ENCODE data around the gene ANKRD31. TPM values are rescaled to one million over a fixed set of nuclear protein-coding genes. Genes with fewer than 3 reads are reported as not detected.

The ANKRD31 gene
- total RNA-seq, 1 experiment from 2014 or later = 0.09 TPM

DNA sequence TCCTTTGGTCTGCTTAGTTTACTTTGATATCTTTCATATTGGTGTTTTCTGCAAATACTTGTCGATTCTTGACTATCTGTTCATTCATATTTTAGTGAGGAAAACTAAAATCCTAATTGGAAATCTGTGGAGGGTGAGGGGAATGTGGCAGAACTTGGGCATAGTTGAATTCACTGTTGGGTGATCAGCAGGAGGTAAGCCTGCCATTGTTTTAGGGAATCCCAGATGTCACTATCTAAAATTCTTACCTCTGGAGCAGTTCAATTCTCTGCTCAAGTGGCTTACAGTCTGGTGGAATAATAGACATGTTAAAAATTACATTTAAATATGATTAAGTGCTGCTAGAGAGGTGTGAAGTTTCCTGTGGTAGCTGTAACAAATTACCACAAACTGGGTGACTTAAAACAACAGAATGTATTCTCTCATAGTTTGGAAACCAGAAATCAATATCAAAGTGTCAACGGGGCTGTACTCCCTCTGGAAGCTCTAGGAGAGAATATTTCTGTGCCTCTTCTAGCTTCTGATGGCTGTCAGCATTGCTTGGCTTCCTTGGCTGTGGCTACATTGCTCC lies 94.0 kb downstream of the ANKRD31 start:
- Mint-ChIP-seq H3K36me3 (no peaks in the 10 kb centered on the region), H3K27ac (no peak overlapping the region), H3K27me3 (ENCODE audit: low read depth) (no peaks in the 10 kb centered on the region), H3K9me3 (peaks cover 13% of the 10 kb centered on the region), H3K4me1 (peaks cover 15% of the 10 kb centered on the region), H3K4me3 (no peak overlapping the region)
- TF ChIP-seq NFYB (CRISPR knock-in tag; conservative IDR thresholded peaks at IDR 0.05; ENCODE audit: low read depth) = no peak
- TF ChIP-seq IRF2 (CRISPR knock-in tag; IDR thresholded peaks at IDR 0.05; ENCODE audit: borderline replicate concordance, low read depth) = no peak
- no peak for TF ChIP-seq ZNF263 (CRISPR knock-in tag; IDR thresholded peaks at IDR 0.05; ENCODE audit: low read depth)
- no peak for TF ChIP-seq SOX15 (CRISPR knock-in tag; IDR thresholded peaks at IDR 0.05)
- TF ChIP-seq, protein P1, sequence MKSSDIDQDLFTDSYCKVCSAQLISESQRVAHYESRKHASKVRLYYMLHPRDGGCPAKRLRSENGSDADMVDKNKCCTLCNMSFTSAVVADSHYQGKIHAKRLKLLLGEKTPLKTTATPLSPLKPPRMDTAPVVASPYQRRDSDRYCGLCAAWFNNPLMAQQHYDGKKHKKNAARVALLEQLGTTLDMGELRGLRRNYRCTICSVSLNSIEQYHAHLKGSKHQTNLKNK (CRISPR knock-in tag; IDR thresholded peaks at IDR 0.05) = no peak
- TF ChIP-seq, protein P2, sequence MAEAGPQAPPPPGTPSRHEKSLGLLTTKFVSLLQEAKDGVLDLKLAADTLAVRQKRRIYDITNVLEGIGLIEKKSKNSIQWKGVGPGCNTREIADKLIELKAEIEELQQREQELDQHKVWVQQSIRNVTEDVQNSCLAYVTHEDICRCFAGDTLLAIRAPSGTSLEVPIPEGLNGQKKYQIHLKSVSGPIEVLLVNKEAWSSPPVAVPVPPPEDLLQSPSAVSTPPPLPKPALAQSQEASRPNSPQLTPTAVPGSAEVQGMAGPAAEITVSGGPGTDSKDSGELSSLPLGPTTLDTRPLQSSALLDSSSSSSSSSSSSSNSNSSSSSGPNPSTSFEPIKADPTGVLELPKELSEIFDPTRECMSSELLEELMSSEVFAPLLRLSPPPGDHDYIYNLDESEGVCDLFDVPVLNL (CRISPR knock-in tag; IDR thresholded peaks at IDR 0.05; ENCODE audit: borderline replicate concordance, low read depth) = no peak
- TF ChIP-seq CREB1 (CRISPR knock-in tag; IDR thresholded peaks at IDR 0.05) = no peak
- TF ChIP-seq FOXJ3 (CRISPR knock-in tag; IDR thresholded peaks at IDR 0.05; ENCODE audit: borderline replicate concordance) = no peak
- no peak for TF ChIP-seq TEAD4 (CRISPR knock-in tag; IDR thresholded peaks at IDR 0.05)
- TF ChIP-seq USF1 (CRISPR knock-in tag; IDR thresholded peaks at IDR 0.05) = no peak
- TF ChIP-seq NR1H2 (CRISPR knock-in tag; IDR thresholded peaks at IDR 0.05) = no peak
- TF ChIP-seq RORB (CRISPR knock-in tag; IDR thresholded peaks at IDR 0.05) = no peak
- TF ChIP-seq, protein P3, sequence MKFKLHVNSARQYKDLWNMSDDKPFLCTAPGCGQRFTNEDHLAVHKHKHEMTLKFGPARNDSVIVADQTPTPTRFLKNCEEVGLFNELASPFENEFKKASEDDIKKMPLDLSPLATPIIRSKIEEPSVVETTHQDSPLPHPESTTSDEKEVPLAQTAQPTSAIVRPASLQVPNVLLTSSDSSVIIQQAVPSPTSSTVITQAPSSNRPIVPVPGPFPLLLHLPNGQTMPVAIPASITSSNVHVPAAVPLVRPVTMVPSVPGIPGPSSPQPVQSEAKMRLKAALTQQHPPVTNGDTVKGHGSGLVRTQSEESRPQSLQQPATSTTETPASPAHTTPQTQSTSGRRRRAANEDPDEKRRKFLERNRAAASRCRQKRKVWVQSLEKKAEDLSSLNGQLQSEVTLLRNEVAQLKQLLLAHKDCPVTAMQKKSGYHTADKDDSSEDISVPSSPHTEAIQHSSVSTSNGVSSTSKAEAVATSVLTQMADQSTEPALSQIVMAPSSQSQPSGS (CRISPR knock-in tag; IDR thresholded peaks at IDR 0.05; ENCODE audit: borderline replicate concordance, low read depth) = no peak
- TF ChIP-seq, protein P4, sequence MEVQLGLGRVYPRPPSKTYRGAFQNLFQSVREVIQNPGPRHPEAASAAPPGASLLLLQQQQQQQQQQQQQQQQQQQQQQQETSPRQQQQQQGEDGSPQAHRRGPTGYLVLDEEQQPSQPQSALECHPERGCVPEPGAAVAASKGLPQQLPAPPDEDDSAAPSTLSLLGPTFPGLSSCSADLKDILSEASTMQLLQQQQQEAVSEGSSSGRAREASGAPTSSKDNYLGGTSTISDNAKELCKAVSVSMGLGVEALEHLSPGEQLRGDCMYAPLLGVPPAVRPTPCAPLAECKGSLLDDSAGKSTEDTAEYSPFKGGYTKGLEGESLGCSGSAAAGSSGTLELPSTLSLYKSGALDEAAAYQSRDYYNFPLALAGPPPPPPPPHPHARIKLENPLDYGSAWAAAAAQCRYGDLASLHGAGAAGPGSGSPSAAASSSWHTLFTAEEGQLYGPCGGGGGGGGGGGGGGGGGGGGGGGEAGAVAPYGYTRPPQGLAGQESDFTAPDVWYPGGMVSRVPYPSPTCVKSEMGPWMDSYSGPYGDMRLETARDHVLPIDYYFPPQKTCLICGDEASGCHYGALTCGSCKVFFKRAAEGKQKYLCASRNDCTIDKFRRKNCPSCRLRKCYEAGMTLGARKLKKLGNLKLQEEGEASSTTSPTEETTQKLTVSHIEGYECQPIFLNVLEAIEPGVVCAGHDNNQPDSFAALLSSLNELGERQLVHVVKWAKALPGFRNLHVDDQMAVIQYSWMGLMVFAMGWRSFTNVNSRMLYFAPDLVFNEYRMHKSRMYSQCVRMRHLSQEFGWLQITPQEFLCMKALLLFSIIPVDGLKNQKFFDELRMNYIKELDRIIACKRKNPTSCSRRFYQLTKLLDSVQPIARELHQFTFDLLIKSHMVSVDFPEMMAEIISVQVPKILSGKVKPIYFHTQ (CRISPR knock-in tag; IDR thresholded peaks at IDR 0.05) = no peak
- TF ChIP-seq SMAD3 (CRISPR knock-in tag; IDR thresholded peaks at IDR 0.05; ENCODE audit: borderline replicate concordance) = no peak
- TF ChIP-seq AFF4 (CRISPR knock-in tag; IDR thresholded peaks at IDR 0.05; ENCODE audit: borderline replicate concordance) = no peak
- no peak for TF ChIP-seq PRDM15 (CRISPR knock-in tag; IDR thresholded peaks at IDR 0.05)
- ChIA-PET CTCF (interaction anchor here (1.1 to 1.6 kb wide), 2 partner anchors 93 to 94 kb away, joined by 3 to 5 read pairs; partner anchors contain the start of gene ANKRD31), POLR2A (no interaction called here)
- no peak for ATAC-seq
- no peak for DNase-seq (ENCODE audit: low spot score)

Measured in WTC11 (cell line).